Loucy (cell line): ENCODE results near the gene RANGRF.

Source experiments
- H2AFZ ChIP-seq: fragments of 200-600 bp; sonication (generic); 2 replicates; pipeline ENCODE4 v1.6.0; 2016; ENCODE audit warnings: antibody characterized with exemption, mild to moderate bottlenecking, low read length, moderate library complexity
- H3F3A ChIP-seq: fragments of 200-600 bp; 2 replicates; pipeline ENCODE4 v1.6.0; 2016; ENCODE audit warnings: antibody characterized with exemption, low read depth, mild to moderate bottlenecking
- H3K27me3 ChIP-seq: fragments of 200-600 bp; sonication (generic); 2 replicates; pipeline ENCODE4 v1.6.1; 2014; ENCODE audit warnings: low read length, mild to moderate bottlenecking; ENCODE audit not compliant: insufficient read depth, poor library complexity, severe bottlenecking
- H3K36me3 ChIP-seq: fragments of 200-600 bp; sonication (generic); 2 replicates; pipeline ENCODE4 v1.6.1; 2016; ENCODE audit warnings: low read length; ENCODE audit not compliant: insufficient read depth
- H3K4me1 ChIP-seq: fragments of 200-600 bp; sonication (generic); 2 replicates; pipeline ENCODE4 v1.5.1; 2014; ENCODE audit warnings: low read length, mild to moderate bottlenecking; ENCODE audit not compliant: insufficient read depth, poor library complexity, severe bottlenecking
- H3K4me2 ChIP-seq: fragments of 200-600 bp; sonication (generic); 2 replicates; pipeline ENCODE4 v1.6.0; 2014; ENCODE audit warnings: antibody characterized with exemption, low read length, low read depth, mild to moderate bottlenecking; ENCODE audit not compliant: poor library complexity, severe bottlenecking
- H3K4me3 ChIP-seq: fragments of 200-600 bp; sonication (generic); 2 replicates; pipeline ENCODE4 v1.5.1; 2014; ENCODE audit warnings: low read length, mild to moderate bottlenecking, mixed read lengths; ENCODE audit not compliant: poor library complexity, severe bottlenecking
- H3K79me2 ChIP-seq: fragments of 200-600 bp; sonication (generic); 2 replicates; pipeline ENCODE4 v1.6.1; 2014; ENCODE audit warnings: low read length; ENCODE audit not compliant: insufficient read depth
- H3K9ac ChIP-seq: fragments of 200-600 bp; sonication (generic); 2 replicates; pipeline ENCODE4 v1.6.0; 2014; ENCODE audit warnings: mild to moderate bottlenecking, low read depth, low read length, moderate library complexity; ENCODE audit not compliant: poor library complexity, severe bottlenecking
- H3K9me2 ChIP-seq: fragments of 200-600 bp; sonication (generic); replicated peaks from 2 replicates; pipeline ENCODE4 v1.6.1; 2016; ENCODE audit warnings: low read depth, low read length, mixed read lengths
- H3K9me3 ChIP-seq: fragments of 200-600 bp; sonication (generic); 2 replicates; pipeline ENCODE4 v1.6.1; 2014; ENCODE audit warnings: mild to moderate bottlenecking, antibody characterized with exemption, low read length, low read depth; ENCODE audit not compliant: insufficient read depth
- H4K20me1 ChIP-seq: fragments of 200-600 bp; sonication (generic); 2 replicates; pipeline ENCODE4 v1.6.0; 2014; ENCODE audit warnings: antibody characterized with exemption, low read length, mild to moderate bottlenecking; ENCODE audit not compliant: insufficient read depth, poor library complexity, severe bottlenecking
- CTCF ChIP-seq: fragments of 200-600 bp; sonication (generic); conservative IDR thresholded peaks from 2 replicates; pipeline ENCODE4 v1.5.1; 2014; ENCODE audit warnings: mild to moderate bottlenecking, antibody characterized with exemption, low read length
- EZH2phosphoT487 ChIP-seq: fragments of 200-600 bp; IDR thresholded peaks from 2 replicates; pipeline ENCODE4 v1.6.1; 2018; ENCODE audit warnings: antibody characterized with exemption, mild to moderate bottlenecking, moderate library complexity, borderline replicate concordance

RANGRF gene

GRCh38 chr17:8312251-8312650 lies 23.8 kb downstream of the RANGRF start:
- H3K9me2 ChIP-seq = no peaks in the 10 kb centered on the region
- H3K27me3 ChIP-seq = no peaks in the 10 kb centered on the region
- no peaks in the 10 kb centered on the region for H3K36me3 ChIP-seq
- no peaks in the 10 kb centered on the region for H4K20me1 ChIP-seq
- no peak for TF ChIP-seq CTCF
- TF ChIP-seq EZH2phosphoT487 = no peak
- no peak overlapping the region for H3K4me2 ChIP-seq
- H3K4me3 ChIP-seq = no peak overlapping the region
- H3F3A ChIP-seq = no peaks in the 10 kb centered on the region
- H3K9ac ChIP-seq = no peak overlapping the region
- H2AFZ ChIP-seq = no peak overlapping the region
- H3K4me1 ChIP-seq = no peaks in the 10 kb centered on the region
- no peaks in the 10 kb centered on the region for H3K9me3 ChIP-seq
- no peaks in the 10 kb centered on the region for H3K79me2 ChIP-seq

GRCh38 chr17:8312726-8313600 lies 24.5 kb downstream of the RANGRF start:
- H2AFZ ChIP-seq = no peak overlapping the region
- H3K9ac ChIP-seq = no peak overlapping the region
- H3K27me3 ChIP-seq = no peaks in the 10 kb centered on the region
- no peaks in the 10 kb centered on the region for H3K9me3 ChIP-seq
- H3F3A ChIP-seq = no peaks in the 10 kb centered on the region
- no peaks in the 10 kb centered on the region for H3K36me3 ChIP-seq
- no peaks in the 10 kb centered on the region for H3K9me2 ChIP-seq
- no peak overlapping the region for H3K4me3 ChIP-seq
- no peaks in the 10 kb centered on the region for H3K4me1 ChIP-seq
- H3K4me2 ChIP-seq = no peak overlapping the region
- H4K20me1 ChIP-seq = no peaks in the 10 kb centered on the region
- TF ChIP-seq CTCF = no peak
- no peak for TF ChIP-seq EZH2phosphoT487
- no peaks in the 10 kb centered on the region for H3K79me2 ChIP-seq

GRCh38 chr17:8314797-8315763 lies 26.6 kb downstream of the RANGRF start:
- Histone ChIP-seq H3K4me2 (no peak overlapping the region), H3K9ac (no peak overlapping the region), H3K9me3 (no peaks in the 10 kb centered on the region), H3K4me1 (no peaks in the 10 kb centered on the region), H3K79me2 (no peaks in the 10 kb centered on the region), H3K9me2 (no peaks in the 10 kb centered on the region), H3K36me3 (no peaks in the 10 kb centered on the region), H3F3A (no peaks in the 10 kb centered on the region), H2AFZ (no peak overlapping the region; the same call in 1 of the 2 replicates), H3K4me3 (no peak overlapping the region), H4K20me1 (no peaks in the 10 kb centered on the region), H3K27me3 (no peaks in the 10 kb centered on the region)
- TF ChIP-seq EZH2phosphoT487 = no peak
- TF ChIP-seq CTCF = no peak
